HCT116 (cell line): ENCODE data around the gene TLR7.

ENCODE experiments used
- CTCF ChIP-seq, 3 experiments: fragments of 200-600 bp in 1 of 3; sonication (generic) in 1 of 3; IDR thresholded peaks in 2 of 3; conservative IDR thresholded peaks in 1 of 3; 2 replicates each; pipeline ENCODE4 v1.5.1; 2012 to 2017; ENCODE audit warnings: low read depth in 2 of 3, low read length in 2 of 3, antibody characterized with exemption in 1 of 3, borderline replicate concordance in 1 of 3, control low read depth in 1 of 3, mild to moderate bottlenecking in 1 of 3, mixed read lengths in 1 of 3, mixed run types in 1 of 3, moderate library complexity in 1 of 3; ENCODE audit not compliant: insufficient read depth in 1 of 3
- EGR1 ChIP-seq: IDR thresholded peaks from 2 replicates; pipeline ENCODE4 v1.6.1; 2012; ENCODE audit warnings: low read depth
- EZH2phosphoT487 ChIP-seq: fragments of 200-600 bp; IDR thresholded peaks from 2 replicates; pipeline ENCODE4 v1.6.1; 2018; ENCODE audit warnings: antibody characterized with exemption, borderline replicate concordance
- JUND ChIP-seq: IDR thresholded peaks from 2 replicates; pipeline ENCODE4 v1.6.1; 2012
- POLR2A ChIP-seq: IDR thresholded peaks from 2 replicates; pipeline ENCODE4 v1.7.0; 2011; ENCODE audit warnings: borderline replicate concordance; ENCODE audit not compliant: insufficient read depth, insufficient read length; ENCODE audit errors: extremely low read depth
- POLR2AphosphoS5 ChIP-seq: IDR thresholded peaks from 2 replicates; pipeline ENCODE4 v1.6.1; 2011; ENCODE audit warnings: mild to moderate bottlenecking, low read depth, low read length, moderate library complexity
- SIN3A ChIP-seq: IDR thresholded peaks from 2 replicates; pipeline ENCODE4 v1.6.1; 2012; ENCODE audit warnings: low read depth
- YY1 ChIP-seq: IDR thresholded peaks from 2 replicates; pipeline ENCODE4 v1.6.1; 2011; ENCODE audit warnings: low read length, low read depth, moderate library complexity, mild to moderate bottlenecking; ENCODE audit not compliant: insufficient replicate concordance; ENCODE audit errors: extremely low read depth
- ZBTB33 ChIP-seq: IDR thresholded peaks from 2 replicates; pipeline ENCODE4 v1.6.1; 2011; ENCODE audit warnings: mild to moderate bottlenecking, low read length, moderate library complexity; ENCODE audit not compliant: insufficient replicate concordance; ENCODE audit errors: extremely low read depth
- ZNF274 ChIP-seq: fragments of 200-500 bp; sonication (Bioruptor generic); IDR thresholded peaks from 2 replicates; pipeline ENCODE4 v1.6.1; 2014; ENCODE audit warnings: mild to moderate bottlenecking, low read depth, low read length, inconsistent platforms
- TF ChIP-seq, protein P1 (sequence below): IDR thresholded peaks from 2 replicates; pipeline ENCODE4 v1.6.1; 2012

- TF ChIP-seq SIN3A (no peak), CTCF (IDR thresholded peaks at IDR 0.05 in 2 of 3, conservative IDR thresholded peaks at IDR 0.05 in 1 of 3; ENCODE audit: borderline replicate concordance in 1 of 3, insufficient read depth in 1 of 3, low read depth in 2 of 3, low read length in 2 of 3) (no peak), POLR2AphosphoS5 (no peak), POLR2A (no peak), ZNF274 (no peak), ZBTB33 (no peak), JUND (no peak), EZH2phosphoT487 (no peak), YY1 (no peak), EGR1 (no peak)
- TF ChIP-seq, protein P1, sequence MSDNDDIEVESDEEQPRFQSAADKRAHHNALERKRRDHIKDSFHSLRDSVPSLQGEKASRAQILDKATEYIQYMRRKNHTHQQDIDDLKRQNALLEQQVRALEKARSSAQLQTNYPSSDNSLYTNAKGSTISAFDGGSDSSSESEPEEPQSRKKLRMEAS = no peak
Observed at GRCh38 chrX:12820737-12821136, 46.1 kb upstream of the TLR7 start.
